ENCODE data around the gene PCBP3. TPM values are rescaled to one million over a fixed set of nuclear protein-coding genes. Genes with fewer than 3 reads are reported as not detected.

The PCBP3 gene
- polyA plus RNA-seq, 1 donor (not counting 4 experiments of a cell fraction or from before 2014, with no cell fraction given): 0.25 TPM

- Histone ChIP-seq H2AFZ (ENCODE audit: control insufficient read depth, low read length) (no peak overlapping the region), H3K27me3 (ENCODE audit: control insufficient read depth, extremely low read depth, insufficient read depth, low read length) (no peaks in the 10 kb centered on the region), H4K20me1 (ENCODE audit: control insufficient read depth, extremely low read depth, insufficient read depth, low read length) (no peaks in the 10 kb centered on the region), H3K36me3 (ENCODE audit: control insufficient read depth in 2 of 2, extremely low read depth in 1 of 2, insufficient read depth in 2 of 2, low read length in 2 of 2) (no peaks in the 10 kb centered on the region), H3K4me3 (ENCODE audit: control insufficient read depth in 2 of 3, extremely low read depth in 1 of 3, insufficient read depth in 2 of 3, low read depth in 1 of 3, low read length in 3 of 3) (no peak overlapping the region), H3K4me1 (ENCODE audit: control insufficient read depth, extremely low read depth, insufficient read depth, low read length) (peaks cover 7% of the 10 kb centered on the region), H3K4me2 (ENCODE audit: control insufficient read depth, extremely low read depth, insufficient read depth, low read depth, low read length) (no peak overlapping the region), H3K79me2 (ENCODE audit: control insufficient read depth, insufficient read depth, low read length) (no peaks in the 10 kb centered on the region), H3K9me1 (ENCODE audit: control insufficient read depth, extremely low read depth, insufficient read depth, low read length) (no peaks in the 10 kb centered on the region), H3K9me3 (ENCODE audit: control insufficient read depth, low read depth, low read length) (no peaks in the 10 kb centered on the region), H3K27ac (ENCODE audit: control insufficient read depth, insufficient read depth, low read length) (no peak overlapping the region), H3K9ac (ENCODE audit: control insufficient read depth, extremely low read depth, insufficient read depth, low read length) (no peak overlapping the region)
- dilution Hi-C loops (cut with MboI; ENCODE audit: extremely low pct_ligation_motif_present, low sequenced_read_pairs): no loop called here
- DNase-seq (ENCODE audit: low read depth, low spot score) (no peak), FAIRE-seq (no peak)
- TF ChIP-seq, protein P1, sequence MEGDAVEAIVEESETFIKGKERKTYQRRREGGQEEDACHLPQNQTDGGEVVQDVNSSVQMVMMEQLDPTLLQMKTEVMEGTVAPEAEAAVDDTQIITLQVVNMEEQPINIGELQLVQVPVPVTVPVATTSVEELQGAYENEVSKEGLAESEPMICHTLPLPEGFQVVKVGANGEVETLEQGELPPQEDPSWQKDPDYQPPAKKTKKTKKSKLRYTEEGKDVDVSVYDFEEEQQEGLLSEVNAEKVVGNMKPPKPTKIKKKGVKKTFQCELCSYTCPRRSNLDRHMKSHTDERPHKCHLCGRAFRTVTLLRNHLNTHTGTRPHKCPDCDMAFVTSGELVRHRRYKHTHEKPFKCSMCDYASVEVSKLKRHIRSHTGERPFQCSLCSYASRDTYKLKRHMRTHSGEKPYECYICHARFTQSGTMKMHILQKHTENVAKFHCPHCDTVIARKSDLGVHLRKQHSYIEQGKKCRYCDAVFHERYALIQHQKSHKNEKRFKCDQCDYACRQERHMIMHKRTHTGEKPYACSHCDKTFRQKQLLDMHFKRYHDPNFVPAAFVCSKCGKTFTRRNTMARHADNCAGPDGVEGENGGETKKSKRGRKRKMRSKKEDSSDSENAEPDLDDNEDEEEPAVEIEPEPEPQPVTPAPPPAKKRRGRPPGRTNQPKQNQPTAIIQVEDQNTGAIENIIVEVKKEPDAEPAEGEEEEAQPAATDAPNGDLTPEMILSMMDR (optimal IDR thresholded peaks at IDR 0.05 in 1 of 3, IDR thresholded peaks at IDR 0.05 in 1 of 3, conservative IDR thresholded peaks at IDR 0.05 in 1 of 3; ENCODE audit: extremely low read depth in 1 of 3, insufficient read depth in 2 of 3, low read length in 3 of 3): no peak
- TF ChIP-seq EZH2 (IDR thresholded peaks at IDR 0.05; ENCODE audit: low read length): no peak
Measured at GRCh38 chr21:45699251-45699942, 55.9 kb downstream of the PCBP3 start.

- Histone ChIP-seq H2AFZ (ENCODE audit: control insufficient read depth, low read length) (no peak overlapping the region), H3K9me1 (ENCODE audit: control insufficient read depth, extremely low read depth, insufficient read depth, low read length) (no peaks in the 10 kb centered on the region), H3K4me3 (ENCODE audit: control insufficient read depth in 2 of 3, extremely low read depth in 1 of 3, insufficient read depth in 2 of 3, low read depth in 1 of 3, low read length in 3 of 3) (no peak overlapping the region), H3K9ac (ENCODE audit: control insufficient read depth, extremely low read depth, insufficient read depth, low read length) (no peak overlapping the region), H3K27me3 (ENCODE audit: control insufficient read depth, extremely low read depth, insufficient read depth, low read length) (no peaks in the 10 kb centered on the region), H3K4me2 (ENCODE audit: control insufficient read depth, extremely low read depth, insufficient read depth, low read depth, low read length) (no peak overlapping the region), H4K20me1 (ENCODE audit: control insufficient read depth, extremely low read depth, insufficient read depth, low read length) (no peaks in the 10 kb centered on the region), H3K79me2 (ENCODE audit: control insufficient read depth, insufficient read depth, low read length) (no peaks in the 10 kb centered on the region), H3K9me3 (ENCODE audit: control insufficient read depth, low read depth, low read length) (no peaks in the 10 kb centered on the region), H3K4me1 (ENCODE audit: control insufficient read depth, extremely low read depth, insufficient read depth, low read length) (peaks cover 7% of the 10 kb centered on the region), H3K27ac (ENCODE audit: control insufficient read depth, insufficient read depth, low read length) (no peak overlapping the region), H3K36me3 (ENCODE audit: control insufficient read depth in 2 of 2, extremely low read depth in 1 of 2, insufficient read depth in 2 of 2, low read length in 2 of 2) (no peaks in the 10 kb centered on the region)
- FAIRE-seq (no peak), DNase-seq (ENCODE audit: low read depth, low spot score) (no peak)
- dilution Hi-C loops (cut with MboI; ENCODE audit: extremely low pct_ligation_motif_present, low sequenced_read_pairs): no loop called here
- no peak for TF ChIP-seq EZH2 (IDR thresholded peaks at IDR 0.05; ENCODE audit: low read length)
- TF ChIP-seq, protein P1 (optimal IDR thresholded peaks at IDR 0.05 in 1 of 3, IDR thresholded peaks at IDR 0.05 in 1 of 3, conservative IDR thresholded peaks at IDR 0.05 in 1 of 3; ENCODE audit: extremely low read depth in 1 of 3, insufficient read depth in 2 of 3, low read length in 3 of 3): no peak
Measured at GRCh38 chr21:45699966-45700365, 56.4 kb downstream of the PCBP3 start.
